MG63 (cell line): Measurements from ENCODE around the gene BCAR3. TPM values are rescaled to one million over a fixed set of nuclear protein-coding genes. Genes with fewer than 3 reads are reported as not detected.

Experiments used
- DNase-seq: peaks from one replicate; pipeline ENCODE4 v3.0.0-alpha.2; 2020
- H3K27me3 ChIP-seq: fragments of 250-450 bp; sonication (Bioruptor Pico); 2 replicates; pipeline ENCODE4 v1.5.1; 2020; ENCODE audit warnings: mild to moderate bottlenecking, moderate library complexity
- H3K36me3 ChIP-seq: fragments of 250-450 bp; sonication (Bioruptor Pico); 2 replicates; pipeline ENCODE4 v1.5.1; 2020; ENCODE audit warnings: mild to moderate bottlenecking, moderate library complexity
- H3K4me3 ChIP-seq: fragments of 250-450 bp; sonication (Bioruptor Pico); 2 replicates; pipeline ENCODE4 v1.5.1; 2020; ENCODE audit warnings: mild to moderate bottlenecking, moderate library complexity
- H3K9me3 ChIP-seq: fragments of 250-450 bp; sonication (Bioruptor Pico); 2 replicates; pipeline ENCODE4 v1.5.1; 2020; ENCODE audit warnings: mild to moderate bottlenecking, moderate library complexity
- total RNA-seq: library from RNA; depleted of rRNA; stranded (reverse); fragments of >200 nt; shearing (Covaris generic); gene quantifications from 2 replicates; pipeline ENCODE4 v1.2.3, GENCODE V29; 2014; ENCODE audit warnings: low replicate concordance

BCAR3 gene
- total RNA-seq, 1 experiment from 2014 or later = 26.0 TPM

GRCh38 chr1:93620172-93620840, 61.3 kb downstream of the BCAR3 start:
- peaks cover 2% of the 10 kb centered on the region; the same call in 1 of the 2 replicates for H3K9me3 ChIP-seq
- H3K27me3 ChIP-seq = no peaks in the 10 kb centered on the region
- H3K4me3 ChIP-seq = no peak overlapping the region
- no peak for DNase-seq
- H3K36me3 ChIP-seq = peaks cover 18% of the 10 kb centered on the region

- Histone ChIP-seq H3K27me3 (no peaks in the 10 kb centered on the region), H3K9me3 (peaks cover 2% of the 10 kb centered on the region; the same call in 1 of the 2 replicates), H3K4me3 (no peak overlapping the region), H3K36me3 (peaks cover 17% of the 10 kb centered on the region)
- DNase-seq = no peak
These were observed 62.0 kb downstream of the BCAR3 start for GRCh38 chr1:93619507-93620171.

- DNase-seq = no peak
These were observed 63.8 kb downstream of the BCAR3 start for GRCh38 chr1:93617670-93618499.

GRCh38 chr1:93616996-93617669, 64.5 kb downstream of the BCAR3 start:
- Histone ChIP-seq H3K4me3 (no peak overlapping the region), H3K36me3 (peaks cover 5% of the 10 kb centered on the region; the same call in 1 of the 2 replicates), H3K9me3 (no peaks in the 10 kb centered on the region), H3K27me3 (no peaks in the 10 kb centered on the region)
- DNase-seq = peak; percentile 85

More at GRCh38 chr1:93617670-93618499, 63.8 kb downstream of the BCAR3 start:
- peaks cover 11% of the 10 kb centered on the region for H3K36me3 ChIP-seq
- no peaks in the 10 kb centered on the region for H3K27me3 ChIP-seq
- no peak overlapping the region for H3K4me3 ChIP-seq
- peaks cover 2% of the 10 kb centered on the region; the same call in 1 of the 2 replicates for H3K9me3 ChIP-seq

GRCh38 chr1:93616221-93616995, 65.2 kb downstream of the BCAR3 start:
- peak; percentile 59 for DNase-seq
- Histone ChIP-seq H3K27me3 (no peaks in the 10 kb centered on the region), H3K4me3 (no peak overlapping the region), H3K9me3 (no peaks in the 10 kb centered on the region), H3K36me3 (peaks cover 4% of the 10 kb centered on the region; the same call in 1 of the 2 replicates)

GRCh38 chr1:93615582-93616150, 66.0 kb downstream of the BCAR3 start:
- Histone ChIP-seq H3K9me3 (no peaks in the 10 kb centered on the region), H3K36me3 (peaks cover 4% of the 10 kb centered on the region; the same call in 1 of the 2 replicates), H3K4me3 (no peak overlapping the region), H3K27me3 (no peaks in the 10 kb centered on the region)
- peak; percentile 39 for DNase-seq

- H3K9me3 ChIP-seq = no peaks in the 10 kb centered on the region
- DNase-seq = peak; percentile 53
- peaks cover 4% of the 10 kb centered on the region; the same call in 1 of the 2 replicates for H3K36me3 ChIP-seq
- no peaks in the 10 kb centered on the region for H3K27me3 ChIP-seq
- H3K4me3 ChIP-seq = no peak overlapping the region
These were observed 66.6 kb downstream of the BCAR3 start for GRCh38 chr1:93614986-93615581.

GRCh38 chr1:93614541-93614940, 67.1 kb downstream of the BCAR3 start:
- no peak for DNase-seq
- Histone ChIP-seq H3K4me3 (no peak overlapping the region), H3K27me3 (no peaks in the 10 kb centered on the region), H3K36me3 (peaks cover 4% of the 10 kb centered on the region; the same call in 1 of the 2 replicates), H3K9me3 (no peaks in the 10 kb centered on the region)

GRCh38 chr1:93613898-93614297, 67.7 kb downstream of the BCAR3 start:
- Histone ChIP-seq H3K9me3 (no peaks in the 10 kb centered on the region), H3K27me3 (no peaks in the 10 kb centered on the region), H3K4me3 (peak overlapping the region; percentile 43), H3K36me3 (peaks cover 4% of the 10 kb centered on the region; the same call in 1 of the 2 replicates)
- peak; percentile 62 for DNase-seq

GRCh38 chr1:93612510-93612909, 69.1 kb downstream of the BCAR3 start:
- no peak for DNase-seq
- Histone ChIP-seq H3K36me3 (peaks cover 4% of the 10 kb centered on the region; the same call in 1 of the 2 replicates), H3K9me3 (no peaks in the 10 kb centered on the region), H3K4me3 (no peak overlapping the region), H3K27me3 (no peaks in the 10 kb centered on the region)

- Histone ChIP-seq H3K36me3 (peaks cover 4% of the 10 kb centered on the region; the same call in 1 of the 2 replicates), H3K4me3 (no peak overlapping the region), H3K27me3 (no peaks in the 10 kb centered on the region), H3K9me3 (no peaks in the 10 kb centered on the region)
- DNase-seq = no peak
These were observed 70.0 kb downstream of the BCAR3 start for GRCh38 chr1:93611668-93612067.

GRCh38 chr1:93609536-93609935, 72.1 kb downstream of the BCAR3 start:
- Histone ChIP-seq H3K27me3 (no peaks in the 10 kb centered on the region), H3K36me3 (no peaks in the 10 kb centered on the region; the same call in 1 of the 2 replicates), H3K9me3 (no peaks in the 10 kb centered on the region), H3K4me3 (no peak overlapping the region)
- no peak for DNase-seq

- no peak overlapping the region for H3K4me3 ChIP-seq
- no peaks in the 10 kb centered on the region for H3K9me3 ChIP-seq
- no peaks in the 10 kb centered on the region for H3K27me3 ChIP-seq
- H3K36me3 ChIP-seq = no peaks in the 10 kb centered on the region; the same call in 1 of the 2 replicates
- DNase-seq = no peak
These were observed 73.2 kb downstream of the BCAR3 start for GRCh38 chr1:93608187-93609109.

- Histone ChIP-seq H3K4me3 (no peak overlapping the region), H3K27me3 (no peaks in the 10 kb centered on the region), H3K9me3 (no peaks in the 10 kb centered on the region), H3K36me3 (no peaks in the 10 kb centered on the region; the same call in 1 of the 2 replicates)
- DNase-seq = no peak
These were observed 73.8 kb downstream of the BCAR3 start for GRCh38 chr1:93607814-93608186.
